Suppressor macrophage treated with lipopolysaccharide for 4 hours (primary cell): ENCODE data around the gene KCTD17.

Source experiments
- DNase-seq: peaks from one replicate; pipeline ENCODE4 v3.0.0-alpha.2; 2020

KCTD17 gene

GRCh38 chr22:37051391-37052385, at the start of gene KCTD17:
Gene KCTD17 (plus strand): TSS chr22:37051742. CDS start chr22:37051761, 19 bp downstream.
- peak; percentile 78 for DNase-seq

GRCh38 chr22:37001826-37002225, 49.7 kb upstream of the KCTD17 start:
- DNase-seq: no peak

GRCh38 chr22:37002633-37003032, 48.9 kb upstream of the KCTD17 start:
- DNase-seq: no peak

GRCh38 chr22:37007651-37008050, 43.9 kb upstream of the KCTD17 start:
- no peak for DNase-seq

GRCh38 chr22:37008365-37008764, 43.2 kb upstream of the KCTD17 start:
- DNase-seq: peak; percentile 29

- DNase-seq: no peak
Observed at GRCh38 chr22:37009490-37009889, 42.1 kb upstream of the KCTD17 start.

- DNase-seq: no peak
Observed at GRCh38 chr22:37010174-37010573, 41.4 kb upstream of the KCTD17 start.

GRCh38 chr22:37010976-37011375, 40.6 kb upstream of the KCTD17 start:
- DNase-seq: no peak

- no peak for DNase-seq
Observed at GRCh38 chr22:37011472-37011871, 40.1 kb upstream of the KCTD17 start.

- no peak for DNase-seq
Observed at GRCh38 chr22:37012262-37012904, 39.2 kb upstream of the KCTD17 start.

- DNase-seq: no peak
Observed at GRCh38 chr22:37012956-37013355, 38.6 kb upstream of the KCTD17 start.

GRCh38 chr22:37014415-37014806, 37.1 kb upstream of the KCTD17 start:
- no peak for DNase-seq

- DNase-seq: no peak
Observed at GRCh38 chr22:37014835-37015586, 36.5 kb upstream of the KCTD17 start.

GRCh38 chr22:37015587-37015878, 36.0 kb upstream of the KCTD17 start:
- DNase-seq: no peak

GRCh38 chr22:37016134-37016910, 35.2 kb upstream of the KCTD17 start:
- no peak for DNase-seq

GRCh38 chr22:37017356-37017755, 34.2 kb upstream of the KCTD17 start:
- DNase-seq: no peak

GRCh38 chr22:37018086-37018814, 33.3 kb upstream of the KCTD17 start:
- DNase-seq: no peak

GRCh38 chr22:37018815-37019308, 32.7 kb upstream of the KCTD17 start:
- peak; percentile 13 for DNase-seq

- DNase-seq: peak; percentile 77
Observed at GRCh38 chr22:37019309-37020191, 32.0 kb upstream of the KCTD17 start, which contains the start of the genes MPST and TST. Gene MPST (plus strand): TSS chr22:37019742. CDS start chr22:37019837, 95 bp downstream. Gene TST (minus strand): TSS chr22:37019447. CDS start chr22:37018732, 715 bp downstream.

- DNase-seq: peak; percentile 22
Observed at GRCh38 chr22:37020192-37020479, 31.4 kb upstream of the KCTD17 start.

- no peak for DNase-seq
Observed at GRCh38 chr22:37021041-37021440, 30.5 kb upstream of the KCTD17 start.
